Measurements from ENCODE around the gene GRHL1. TPM values are rescaled to one million over a fixed set of nuclear protein-coding genes. Genes with fewer than 3 reads are reported as not detected.

Gene GRHL1
- total RNA-seq, 2 experiments from 2014 or later: 0.28 to 0.38 TPM

GRCh38 chr2:9996321-9996720 is 44.8 kb downstream of the GRHL1 start:
- Mint-ChIP-seq H3K36me3 (ENCODE audit: low read depth) (no peaks in the 10 kb centered on the region), H3K4me1 (ENCODE audit: low read depth) (no peaks in the 10 kb centered on the region), H3K27me3 (no peaks in the 10 kb centered on the region), H3K9me3 (no peaks in the 10 kb centered on the region), H3K4me3 (no peak overlapping the region), H3K27ac (no peak overlapping the region)
- H3K4me3 ChIP-seq (ENCODE audit: low read length): no peak overlapping the region
- DNase-seq (no peak), ATAC-seq (ENCODE audit: poor library complexity) (no peak)
- no peak overlapping the region for H3K27ac ChIP-seq (ENCODE audit: low read depth in 1 of 2, low read length in 2 of 2)
- H3K9me3 ChIP-seq (ENCODE audit: control insufficient read depth in 1 of 2, insufficient read depth in 1 of 2, low read length in 2 of 2): no peaks in the 10 kb centered on the region
- TF ChIP-seq CTCF (IDR thresholded peaks at IDR 0.05): no peak
- H3K27me3 ChIP-seq (ENCODE audit: control insufficient read depth in 1 of 2, insufficient read depth in 2 of 2, low read length in 2 of 2): no peaks in the 10 kb centered on the region
- POLR2A ChIA-PET: no interaction called here
- CTCF ChIA-PET: interaction anchor here (0.8 to 0.9 kb wide), 1 partner anchor 12 kb away, joined by 3 to 4 read pairs; no protein-coding TSS in a partner anchor
- H3K4me1 ChIP-seq (ENCODE audit: insufficient read depth, low read length): no peaks in the 10 kb centered on the region
- H3K36me3 ChIP-seq (ENCODE audit: insufficient read depth, low read length): no peaks in the 10 kb centered on the region
- intact Hi-C loops (cut with DNase I, micrococcal nuclease): no loop called here

GRCh38 chr2:9997936-9998335 is 46.4 kb downstream of the GRHL1 start:
- intact Hi-C loops (cut with DNase I, micrococcal nuclease): no loop called here
- no peak overlapping the region for H3K4me3 Mint-ChIP-seq
- H3K4me3 ChIP-seq (ENCODE audit: low read length): no peak overlapping the region
- no peaks in the 10 kb centered on the region for H3K4me1 Mint-ChIP-seq (ENCODE audit: low read depth)
- ChIA-PET POLR2A (no interaction called here), CTCF (interaction anchor here (1.2 kb wide), 1 partner anchor 14 kb away, joined by 3 read pairs; no protein-coding TSS in a partner anchor)
- H3K36me3 ChIP-seq (ENCODE audit: insufficient read depth, low read length): no peaks in the 10 kb centered on the region
- no peaks in the 10 kb centered on the region for H3K27me3 ChIP-seq (ENCODE audit: control insufficient read depth in 1 of 2, insufficient read depth in 2 of 2, low read length in 2 of 2)
- TF ChIP-seq CTCF (IDR thresholded peaks at IDR 0.05): no peak
- no peak overlapping the region for H3K27ac Mint-ChIP-seq
- H3K9me3 Mint-ChIP-seq: no peaks in the 10 kb centered on the region
- H3K27me3 Mint-ChIP-seq: no peaks in the 10 kb centered on the region
- no peaks in the 10 kb centered on the region for H3K4me1 ChIP-seq (ENCODE audit: insufficient read depth, low read length)
- no peak overlapping the region for H3K27ac ChIP-seq (ENCODE audit: low read depth in 1 of 2, low read length in 2 of 2)
- ATAC-seq (ENCODE audit: poor library complexity) (no peak), DNase-seq (no peak)
- H3K9me3 ChIP-seq (ENCODE audit: control insufficient read depth in 1 of 2, insufficient read depth in 1 of 2, low read length in 2 of 2): no peaks in the 10 kb centered on the region
- no peaks in the 10 kb centered on the region for H3K36me3 Mint-ChIP-seq (ENCODE audit: low read depth)

GRCh38 chr2:9998916-9999654 is 47.6 kb downstream of the GRHL1 start:
- CTCF ChIA-PET: no interaction called here
- ATAC-seq (ENCODE audit: poor library complexity) (no peak), DNase-seq (no peak)
- H3K27ac ChIP-seq (ENCODE audit: low read depth in 1 of 2, low read length in 2 of 2): no peak overlapping the region
- Mint-ChIP-seq H3K4me1 (ENCODE audit: low read depth) (no peaks in the 10 kb centered on the region), H3K36me3 (ENCODE audit: low read depth) (no peaks in the 10 kb centered on the region), H3K27ac (no peak overlapping the region), H3K27me3 (no peaks in the 10 kb centered on the region), H3K9me3 (no peaks in the 10 kb centered on the region), H3K4me3 (no peak overlapping the region)
- no peak overlapping the region for H3K4me3 ChIP-seq (ENCODE audit: low read length)
- H3K4me1 ChIP-seq (ENCODE audit: insufficient read depth, low read length): no peaks in the 10 kb centered on the region
- intact Hi-C loops (cut with DNase I, micrococcal nuclease): no loop called here
- POLR2A ChIA-PET: no interaction called here
- TF ChIP-seq CTCF (IDR thresholded peaks at IDR 0.05): no peak
- H3K27me3 ChIP-seq (ENCODE audit: control insufficient read depth in 1 of 2, insufficient read depth in 2 of 2, low read length in 2 of 2): no peaks in the 10 kb centered on the region
- H3K36me3 ChIP-seq (ENCODE audit: insufficient read depth, low read length): no peaks in the 10 kb centered on the region
- no peaks in the 10 kb centered on the region for H3K9me3 ChIP-seq (ENCODE audit: control insufficient read depth in 1 of 2, insufficient read depth in 1 of 2, low read length in 2 of 2)
